Fibroblast of mammary gland (primary cell): ENCODE measurements around the gene AGBL2.
"Not testable (repeated sequence)": the region's sequence is repeated elsewhere in the genome, so short reads cannot be mapped to it uniquely, and the experiment has no call there.

Experiments used
- DNase-seq: peaks from one replicate; pipeline ENCODE4 v3.0.0-alpha.2; 2010; ENCODE audit warnings: low read depth
- H3K4me3 ChIP-seq: 2 replicates; pipeline ENCODE4 v1.5.1; 2011; ENCODE audit warnings: low read depth, mild to moderate bottlenecking, low read length, moderate library complexity; ENCODE audit not compliant: control insufficient read depth
- CTCF ChIP-seq: conservative IDR thresholded peaks from 2 replicates; pipeline ENCODE4 v1.5.1; 2011; ENCODE audit warnings: low read depth, low read length, inconsistent platforms; ENCODE audit not compliant: control insufficient read depth, insufficient read depth

AGBL2 gene

GRCh38 chr11:47716692-47717091, 1.5 kb upstream of the AGBL2 start:
- H3K4me3 ChIP-seq, result no peak overlapping the region
- DNase-seq, result no peak
- no peak for TF ChIP-seq CTCF

GRCh38 chr11:47714554-47715081, 551 bp downstream of the AGBL2 start:
- peak; percentile 33 for DNase-seq
- TF ChIP-seq CTCF, result no peak

GRCh38 chr11:47711816-47712215, 3.4 kb downstream of the AGBL2 start:
- no peak overlapping the region for H3K4me3 ChIP-seq
- TF ChIP-seq CTCF, result no peak
- DNase-seq, result no peak

More at GRCh38 chr11:47714554-47715081, 551 bp downstream of the AGBL2 start:
- H3K4me3 ChIP-seq, result peak overlapping the region; percentile 82

GRCh38 chr11:47711225-47711624, 3.9 kb downstream of the AGBL2 start:
- H3K4me3 ChIP-seq, result no peak overlapping the region
- TF ChIP-seq CTCF, result no peak
- DNase-seq, result no peak

GRCh38 chr11:47707275-47707786, 7.8 kb downstream of the AGBL2 start:
- DNase-seq, H3K4me3 ChIP-seq: not testable (repeated sequence)

- H3K4me3 ChIP-seq, result no peak overlapping the region
- DNase-seq, result no peak
- TF ChIP-seq CTCF, result no peak
Measured at GRCh38 chr11:47705721-47706120, 9.4 kb downstream of the AGBL2 start.

GRCh38 chr11:47691979-47692378, 23.2 kb downstream of the AGBL2 start:
- TF ChIP-seq CTCF, result no peak
- H3K4me3 ChIP-seq, result no peak overlapping the region
- no peak for DNase-seq
